NCI-H2107 (cell line): ENCODE data around the gene NT5M.

ENCODE experiments used
- DNase-seq: peaks from one replicate; lab custom pipeline; 2025; lab: John Stamatoyannopoulos, UW

NT5M gene

GRCh38 chr17:17303847-17304490, 796 bp downstream of the NT5M start:
- DNase-seq: no peak

GRCh38 chr17:17304521-17304985, 1.4 kb downstream of the NT5M start:
- no peak for DNase-seq

GRCh38 chr17:17305281-17305801, 2.2 kb downstream of the NT5M start:
- no peak for DNase-seq

GRCh38 chr17:17309356-17309755, 6.2 kb downstream of the NT5M start:
- no peak for DNase-seq

DNA sequence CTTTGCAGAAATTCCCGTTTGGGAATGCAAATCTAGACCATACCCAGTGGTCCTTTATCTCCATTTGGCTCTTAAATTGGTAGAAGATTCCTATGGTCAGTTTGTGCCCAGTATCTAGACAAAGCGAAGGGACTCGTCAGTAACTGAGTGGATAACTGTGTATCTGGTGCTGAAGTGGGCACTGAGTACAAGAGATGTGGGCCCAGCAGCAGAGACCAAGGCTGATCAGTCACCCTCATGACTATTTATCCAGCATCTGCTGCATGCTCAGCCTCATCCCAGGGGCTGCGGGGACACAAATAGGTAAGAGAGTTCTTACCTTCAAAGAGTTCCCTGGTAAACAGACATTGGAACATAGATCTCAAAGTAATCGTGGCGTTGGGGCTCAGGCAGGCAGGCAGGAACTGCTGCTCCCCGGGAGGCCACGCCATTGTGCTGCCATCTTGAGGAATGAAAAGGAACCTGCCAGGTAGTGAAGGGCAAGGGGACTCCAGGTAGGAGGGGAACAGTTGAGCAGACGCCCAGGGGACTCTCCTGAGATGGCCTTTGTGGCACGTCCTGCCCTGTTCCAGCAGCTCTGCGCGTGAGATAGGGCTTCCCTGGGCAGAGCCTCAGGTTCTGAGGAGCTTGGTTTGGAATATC, 10.3 kb downstream of the NT5M start:
- DNase-seq: no peak

DNA sequence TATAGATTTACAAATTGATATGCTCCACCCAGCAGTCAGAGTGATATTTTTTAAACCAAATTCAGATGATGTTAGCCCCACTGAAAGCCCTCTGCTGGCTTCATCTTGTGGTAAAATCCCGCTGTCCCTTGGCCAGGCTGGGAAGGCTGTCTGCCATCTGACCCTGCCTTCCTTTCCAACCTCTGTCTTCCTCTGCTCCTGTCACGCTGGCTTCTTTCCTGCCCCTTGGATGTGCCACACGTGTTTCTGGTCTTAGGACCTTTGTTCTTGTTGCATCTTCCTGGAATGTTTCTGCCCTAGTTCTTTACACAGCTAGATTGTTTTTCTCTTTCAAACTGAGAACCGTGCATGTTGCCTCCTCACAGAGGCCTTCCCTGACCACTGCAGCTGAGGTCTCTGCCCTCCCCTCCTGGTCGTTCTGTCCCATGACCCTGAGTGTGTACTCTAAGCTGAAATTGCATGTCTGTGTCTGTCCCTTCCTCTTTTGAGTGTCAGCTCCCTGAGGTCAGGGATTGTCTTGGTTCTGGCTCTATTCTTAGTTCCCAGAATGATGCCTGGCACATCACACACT, 11.4 kb downstream of the NT5M start:
- DNase-seq: no peak

- no peak for DNase-seq
Measured at GRCh38 chr17:17315142-17315821, 12.1 kb downstream of the NT5M start.

DNA sequence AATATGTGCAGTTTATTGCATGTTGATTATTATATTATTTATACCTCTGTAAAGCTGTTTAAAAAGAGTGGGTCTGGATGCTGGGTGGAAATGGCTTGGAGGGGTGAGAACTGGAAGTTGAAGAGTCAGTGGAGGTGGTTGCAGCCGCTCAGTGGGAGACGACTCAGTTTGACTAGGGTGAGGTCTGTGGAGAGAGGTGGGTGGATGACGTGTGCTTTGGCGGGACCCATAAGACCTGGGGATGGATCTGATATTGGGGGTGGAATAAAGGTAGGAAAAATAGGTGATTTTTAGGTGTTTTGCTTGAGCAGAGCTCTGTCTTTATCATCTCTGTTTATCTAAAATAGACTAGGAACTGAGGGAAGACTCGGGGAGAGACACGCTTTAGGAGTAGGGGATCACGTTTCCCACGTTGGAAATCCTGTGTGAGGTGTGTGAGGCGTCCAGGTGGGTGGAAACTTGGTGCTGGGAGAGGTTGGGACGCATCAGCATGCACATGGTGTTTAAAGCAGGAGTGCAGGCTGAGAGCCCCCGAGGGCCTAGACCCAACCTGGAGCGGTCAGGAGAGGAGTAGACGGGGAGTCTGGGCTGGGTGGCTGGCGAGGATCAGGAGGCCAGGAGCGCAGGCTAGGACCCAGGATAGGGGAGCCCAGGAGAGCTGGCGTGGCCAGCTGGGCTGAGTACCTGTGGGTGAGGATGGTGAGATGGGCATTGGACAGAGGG, 17.2 kb downstream of the NT5M start:
- DNase-seq: no peak

- no peak for DNase-seq
Measured at GRCh38 chr17:17320911-17321220, 17.7 kb downstream of the NT5M start.

DNA sequence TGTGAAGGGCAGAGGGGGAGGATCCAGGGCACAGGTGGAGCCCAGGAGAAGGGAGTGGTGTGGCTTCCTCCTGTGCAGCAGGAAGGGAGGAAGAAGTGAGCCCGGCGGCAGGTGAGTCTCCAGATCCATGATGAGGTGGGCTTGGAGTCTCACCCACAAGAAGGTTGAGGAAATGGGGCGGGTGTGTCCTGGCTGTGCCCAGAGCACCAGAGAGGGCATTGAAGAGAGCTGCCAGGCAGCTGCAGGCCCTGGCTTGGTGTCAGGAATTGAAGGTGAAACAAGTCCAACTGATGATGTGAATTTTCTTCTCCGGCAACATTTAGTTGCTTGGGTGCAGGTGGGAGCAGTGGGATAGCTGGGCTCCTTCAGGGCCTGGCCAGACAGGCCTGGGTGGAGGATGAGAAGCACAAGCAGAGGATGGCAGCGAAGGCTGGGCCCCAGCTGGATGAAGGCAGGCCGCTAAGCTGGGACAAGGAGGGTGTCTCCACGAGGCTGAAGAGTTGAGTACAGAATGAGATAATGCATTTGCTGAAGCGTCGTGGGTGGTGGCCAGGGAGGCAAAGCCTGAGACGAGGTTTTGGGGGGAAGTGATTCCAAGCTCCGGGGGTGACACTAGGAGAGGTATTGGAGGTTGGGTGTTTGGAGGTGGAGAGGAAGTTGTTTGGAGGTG, 18.3 kb downstream of the NT5M start:
- DNase-seq: no peak

DNA sequence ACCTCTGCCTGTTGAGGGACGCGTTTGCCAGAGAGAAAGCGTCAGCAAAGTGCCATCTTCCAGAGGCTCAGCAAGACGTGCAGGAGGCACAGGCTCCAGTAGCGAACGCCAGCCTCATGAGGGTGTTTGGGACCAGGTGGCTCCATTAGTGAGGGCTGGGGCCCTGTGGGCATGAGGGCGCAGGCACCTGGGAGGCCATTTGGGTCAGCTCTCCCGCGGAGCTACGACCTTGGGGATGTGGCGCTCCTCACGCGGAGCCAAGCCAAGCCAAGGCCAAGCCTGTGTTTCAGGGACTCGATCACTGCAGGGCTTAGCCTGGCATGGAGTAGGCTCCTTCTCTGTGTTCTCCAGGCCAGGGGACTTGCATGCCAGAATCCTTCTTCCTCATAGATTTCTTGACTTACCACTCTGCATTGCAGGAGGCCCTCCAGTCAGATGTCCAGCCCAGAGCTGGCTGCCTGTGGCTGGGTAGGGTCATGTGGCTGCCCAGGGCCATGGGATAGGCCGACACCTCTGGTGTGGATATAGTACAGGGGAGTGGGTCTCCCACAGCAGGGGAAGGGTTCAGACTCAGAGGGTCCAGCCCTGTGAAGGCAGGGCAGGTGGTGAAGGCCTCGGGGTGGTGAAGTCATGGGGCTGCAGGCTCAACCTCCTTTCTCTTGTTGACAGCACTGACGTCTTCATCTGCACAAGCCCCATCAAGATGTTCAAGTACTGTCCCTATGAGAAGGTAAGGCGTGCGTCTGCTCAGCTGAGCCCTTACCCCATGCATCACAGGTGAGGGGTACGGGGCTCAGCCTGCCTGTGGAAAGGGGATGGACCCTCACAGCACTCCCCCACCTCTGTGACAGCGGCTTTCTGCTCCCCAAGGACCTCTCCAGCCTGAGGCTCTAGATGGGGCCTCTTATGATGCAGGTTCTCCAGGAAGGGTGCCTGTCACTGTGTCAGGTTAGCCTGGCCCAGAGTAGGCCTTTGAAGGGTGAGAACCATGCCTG, 19.6 kb downstream of the NT5M start:
- no peak for DNase-seq

DNA sequence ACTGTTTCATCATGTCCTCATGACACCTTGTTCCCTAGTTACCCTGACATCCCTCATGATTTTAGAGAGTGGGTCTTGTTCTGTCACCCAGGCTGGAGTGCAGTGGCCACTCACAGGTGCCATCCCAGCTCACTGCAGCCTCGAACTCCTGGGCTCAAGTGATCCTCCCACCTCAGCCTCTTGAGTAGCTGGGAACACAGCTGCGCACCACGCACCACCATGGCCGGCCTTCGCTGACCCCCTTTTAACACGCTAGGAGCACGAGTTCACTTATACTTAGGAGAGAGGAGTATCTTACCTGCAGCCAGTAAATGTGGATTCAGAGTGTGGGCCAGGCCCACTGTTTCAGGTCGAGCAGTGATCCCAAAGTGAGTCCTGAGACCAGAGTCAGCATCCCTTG, 21.4 kb downstream of the NT5M start:
- no peak for DNase-seq

DNA sequence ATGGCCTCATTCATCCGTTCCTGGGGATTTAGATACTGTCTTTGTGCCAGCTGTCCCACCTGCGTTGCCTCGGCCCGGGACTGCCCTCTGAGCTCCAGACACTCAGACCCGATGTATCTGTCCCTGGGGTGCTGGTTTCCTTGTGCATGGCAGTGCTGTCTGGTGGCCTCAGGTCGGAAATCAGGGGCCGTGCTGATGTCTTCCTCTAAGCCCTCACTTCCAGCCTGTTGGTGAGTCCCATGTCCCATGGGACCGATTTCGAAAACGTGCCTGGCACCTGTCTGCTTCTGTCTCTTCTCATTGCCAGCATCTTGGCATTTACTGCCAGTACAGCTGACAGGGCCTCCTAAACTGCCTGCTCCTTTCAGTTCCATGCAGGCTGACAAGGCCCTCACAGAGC, 22.1 kb downstream of the NT5M start:
- DNase-seq: no peak

DNA sequence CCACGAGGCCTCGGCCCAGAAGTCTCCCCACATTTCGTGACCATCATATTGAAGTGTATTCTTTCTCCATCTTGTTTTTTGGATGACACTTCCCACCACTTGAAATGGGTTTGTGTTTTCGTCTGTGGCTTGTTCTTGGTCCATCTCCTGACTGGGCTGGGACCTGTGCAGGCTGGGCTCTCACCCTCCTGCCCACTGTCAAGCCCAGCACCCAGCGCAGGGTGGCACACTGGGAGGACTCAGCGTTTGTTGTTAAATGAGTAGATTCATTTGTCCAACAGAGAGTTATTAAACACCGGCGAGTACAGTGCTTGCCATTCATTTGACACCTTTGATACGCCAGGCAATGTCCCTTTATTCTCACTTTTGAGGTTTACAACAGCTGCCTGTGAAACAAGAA, 22.6 kb downstream of the NT5M start:
- no peak for DNase-seq

DNA sequence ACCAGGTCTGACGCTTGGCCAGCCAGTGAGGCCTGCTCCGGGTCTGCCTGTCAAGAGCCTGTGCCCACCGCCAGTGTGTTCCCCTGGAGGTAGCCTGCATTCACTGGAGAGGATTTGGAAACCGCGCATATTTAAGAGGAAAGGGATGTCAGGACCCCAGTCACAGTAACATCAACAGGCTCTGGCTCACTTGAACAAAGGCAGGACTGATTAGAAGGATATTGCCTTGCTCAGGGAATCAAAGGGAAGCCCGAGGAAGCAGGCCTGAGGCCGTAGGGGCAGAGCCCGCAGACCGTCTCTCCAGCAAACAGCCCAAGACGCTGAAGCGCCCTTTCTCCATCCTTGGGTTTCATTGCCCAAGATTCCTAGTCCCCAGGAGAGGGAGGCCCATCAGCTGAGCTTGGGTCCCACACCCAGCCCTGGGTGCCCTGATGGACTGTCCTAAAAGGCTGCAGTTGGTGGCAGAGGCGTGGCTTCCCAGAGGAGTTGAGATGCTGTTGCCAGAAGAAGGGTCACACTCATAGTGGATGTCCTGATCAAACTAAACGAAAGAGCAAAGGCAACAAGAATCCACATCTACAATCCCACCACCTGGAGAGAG, 23.2 kb downstream of the NT5M start:
- no peak for DNase-seq

DNA sequence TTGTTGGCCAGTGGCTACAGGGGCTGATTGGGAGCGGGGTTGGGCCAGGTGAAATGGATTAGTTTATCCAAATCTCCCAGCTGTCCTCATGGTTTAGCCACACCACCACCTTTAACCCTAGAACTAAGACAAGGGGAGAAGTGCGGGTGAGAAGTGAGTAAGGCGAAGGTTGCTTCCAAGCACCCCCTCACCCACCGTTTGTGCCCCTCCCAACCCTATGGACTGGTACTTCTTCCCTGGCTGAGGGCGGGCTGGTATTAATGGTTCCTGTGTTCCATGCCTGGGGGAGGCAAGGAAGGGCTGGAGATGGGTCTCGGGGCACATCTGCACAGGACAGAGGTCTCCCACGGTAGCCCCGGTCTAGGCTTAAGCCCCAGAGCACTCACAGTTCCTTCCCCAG, 25.1 kb downstream of the NT5M start:
- DNase-seq: no peak

- DNase-seq: no peak
Measured at GRCh38 chr17:17341452-17341851, 38.3 kb downstream of the NT5M start.

- no peak for DNase-seq
Measured at GRCh38 chr17:17342242-17342945, 39.2 kb downstream of the NT5M start.

- no peak for DNase-seq
Measured at GRCh38 chr17:17343160-17343735, 40.1 kb downstream of the NT5M start.
